WTC11 (cell line): ENCODE measurements around the gene ING5. TPM values are rescaled to one million over a fixed set of nuclear protein-coding genes. Genes with fewer than 3 reads are reported as not detected.
A peak's percentile ranks its signal among the peaks of the same experiment; 100 is the strongest.

Experiments used
- ATAC-seq: fragments of 200-7000 bp; cut with Tn5 transposase; 2 replicates; pipeline ENCODE4 v1.10.0; 2021; ENCODE audit warnings: mild to moderate bottlenecking, moderate library complexity
- CTCF ChIA-PET: fragments of 300-600 bp; sonication (Branson Sonifier 250); formaldehyde crosslinking; loops from one replicate; lab custom pipeline; 2021; ENCODE audit warnings: antibody characterized with exemption; lab: Charles Lee
- POLR2A ChIA-PET: fragments of 350-600 bp; sonication (Branson Sonifier 250); formaldehyde crosslinking; loops from one replicate; lab custom pipeline; 2021; ENCODE audit warnings: antibody characterized with exemption; lab: Charles Lee
- DNase-seq: peaks from one replicate; pipeline ENCODE4 v3.0.0; 2021; ENCODE audit warnings: low spot score
- H3K27ac Mint-ChIP-seq: 2 replicates; pipeline ENCODE4 v1.8.0; 2021; ENCODE audit warnings: mixed read lengths
- H3K27me3 Mint-ChIP-seq: 2 replicates; pipeline ENCODE4 v1.8.0; 2021; ENCODE audit warnings: low read depth, mild to moderate bottlenecking, moderate library complexity, mixed read lengths
- H3K36me3 Mint-ChIP-seq: 2 replicates; pipeline ENCODE4 v1.8.0; 2021; ENCODE audit warnings: mixed read lengths
- H3K4me1 Mint-ChIP-seq: 2 replicates; pipeline ENCODE4 v1.8.0; 2022; ENCODE audit warnings: mixed read lengths
- H3K4me3 Mint-ChIP-seq: 2 replicates; pipeline ENCODE4 v1.8.0; 2021; ENCODE audit warnings: mild to moderate bottlenecking, moderate library complexity, mixed read lengths
- H3K9me3 Mint-ChIP-seq: 2 replicates; pipeline ENCODE4 v1.8.0; 2021; ENCODE audit warnings: mixed read lengths
- ATF2 ChIP-seq: sonication (generic); formaldehyde crosslinking; IDR thresholded peaks from 2 replicates; pipeline ENCODE4 v1.8.1; 2022; ENCODE audit warnings: low read depth, missing genetic modification reagents, borderline replicate concordance
- CREB1 ChIP-seq: sonication (generic); formaldehyde crosslinking; IDR thresholded peaks from 2 replicates; pipeline ENCODE4 v1.8.0; 2023; ENCODE audit warnings: mild to moderate bottlenecking, missing genetic modification reagents
- CTCF ChIP-seq: fragments of 200-600 bp; IDR thresholded peaks from 2 replicates; pipeline ENCODE4 v1.8.0; 2022; ENCODE audit warnings: antibody characterized with exemption
- E2F5 ChIP-seq: sonication (generic); formaldehyde crosslinking; IDR thresholded peaks from 2 replicates; pipeline ENCODE4 v1.8.1; 2022; ENCODE audit warnings: mild to moderate bottlenecking, moderate library complexity, missing genetic modification reagents
- ELF4 ChIP-seq: sonication (generic); formaldehyde crosslinking; IDR thresholded peaks from 2 replicates; pipeline ENCODE4 v1.8.1; 2022; ENCODE audit warnings: low read depth, mild to moderate bottlenecking, moderate library complexity, missing genetic modification reagents
- EMX1 ChIP-seq: fragments of 250-450 bp; sonication (Bioruptor Pico); IDR thresholded peaks from 2 replicates; pipeline ENCODE4 v1.8.0; 2021; ENCODE audit warnings: mild to moderate bottlenecking
- ERG ChIP-seq: fragments of 250-450 bp; sonication (Bioruptor Pico); IDR thresholded peaks from 2 replicates; pipeline ENCODE4 v1.8.0; 2021; ENCODE audit warnings: mild to moderate bottlenecking
- ESRRA ChIP-seq: sonication (generic); formaldehyde crosslinking; IDR thresholded peaks from 2 replicates; pipeline ENCODE4 v1.8.1; 2022; ENCODE audit warnings: mild to moderate bottlenecking, missing genetic modification reagents, borderline replicate concordance
- ETV6 ChIP-seq: sonication (generic); formaldehyde crosslinking; IDR thresholded peaks from 2 replicates; pipeline ENCODE4 v1.8.1; 2022; ENCODE audit warnings: mild to moderate bottlenecking, missing genetic modification reagents
- GABPB1 ChIP-seq: sonication (generic); formaldehyde crosslinking; IDR thresholded peaks from 2 replicates; pipeline ENCODE4 v1.8.1; 2023; ENCODE audit warnings: mild to moderate bottlenecking, missing genetic modification reagents
- GTF2I ChIP-seq: fragments of 250-450 bp; sonication (Bioruptor Pico); conservative IDR thresholded peaks from 2 replicates; pipeline ENCODE4 v1.4.0; 2021; ENCODE audit warnings: mild to moderate bottlenecking
- HMGA2 ChIP-seq: fragments of 250-450 bp; sonication (Bioruptor Pico); IDR thresholded peaks from 2 replicates; pipeline ENCODE4 v1.4.0; 2021; ENCODE audit warnings: mild to moderate bottlenecking, moderate library complexity
- JUN ChIP-seq: sonication (generic); formaldehyde crosslinking; IDR thresholded peaks from 2 replicates; pipeline ENCODE4 v1.8.0; 2023; ENCODE audit warnings: mild to moderate bottlenecking, missing genetic modification reagents
- MXD4 ChIP-seq: fragments of 250-450 bp; sonication (Bioruptor Pico); IDR thresholded peaks from 2 replicates; pipeline ENCODE4 v1.8.0; 2021; ENCODE audit warnings: mild to moderate bottlenecking, moderate library complexity, borderline replicate concordance
- NR1H2 ChIP-seq: sonication (generic); formaldehyde crosslinking; IDR thresholded peaks from 2 replicates; pipeline ENCODE4 v1.9.0; 2021; ENCODE audit warnings: mild to moderate bottlenecking, moderate library complexity, missing genetic modification reagents
- PRDM15 ChIP-seq: sonication (generic); formaldehyde crosslinking; IDR thresholded peaks from 2 replicates; pipeline ENCODE4 v1.8.0; 2022; ENCODE audit warnings: missing genetic modification reagents
- RORB ChIP-seq: fragments of 250-450 bp; sonication (Bioruptor Pico); IDR thresholded peaks from 2 replicates; pipeline ENCODE4 v1.9.0; 2021; ENCODE audit warnings: mild to moderate bottlenecking
- SP1 ChIP-seq: sonication (generic); formaldehyde crosslinking; conservative IDR thresholded peaks from 2 replicates; pipeline ENCODE4 v1.8.1; 2022; ENCODE audit warnings: missing genetic modification reagents
- TCF7 ChIP-seq: sonication (generic); formaldehyde crosslinking; IDR thresholded peaks from 2 replicates; pipeline ENCODE4 v1.8.0; 2022; ENCODE audit warnings: mild to moderate bottlenecking, low read depth, missing genetic modification reagents, moderate library complexity
- ZBTB21 ChIP-seq: sonication (generic); formaldehyde crosslinking; IDR thresholded peaks from 2 replicates; pipeline ENCODE4 v1.8.1; 2023; ENCODE audit warnings: mild to moderate bottlenecking, missing genetic modification reagents, borderline replicate concordance
- ZMAT4 ChIP-seq: fragments of 250-450 bp; sonication (Bioruptor Pico); IDR thresholded peaks from 2 replicates; pipeline ENCODE4 v1.9.0; 2021; ENCODE audit warnings: mild to moderate bottlenecking
- total RNA-seq: library from RNA; stranded (reverse); gene quantifications from 3 replicates; pipeline ENCODE4 v1.2.3, GENCODE V29; 2021

ING5 gene
- total RNA-seq, 1 experiment from 2014 or later, result 43.1 TPM

- ATAC-seq (no peak), DNase-seq (no peak)
- ChIA-PET CTCF (interaction anchor here (1.0 to 1.5 kb wide), 2 partner anchors 9 to 12 kb away, joined by 3 to 4 read pairs; no protein-coding TSS in a partner anchor), POLR2A (no interaction called here)
- TF ChIP-seq GABPB1 (CRISPR knock-in tag), result no peak
- no peak for TF ChIP-seq ZBTB21 (CRISPR knock-in tag)
- TF ChIP-seq PRDM15 (CRISPR knock-in tag), result no peak
- TF ChIP-seq RORB (CRISPR knock-in tag), result no peak
- no peak for TF ChIP-seq CREB1 (CRISPR knock-in tag)
- TF ChIP-seq ETV6, result no peak
- TF ChIP-seq EMX1 (CRISPR knock-in tag), result no peak
- TF ChIP-seq JUN (CRISPR knock-in tag), result no peak
- no peak for TF ChIP-seq GTF2I (CRISPR knock-in tag)
- TF ChIP-seq ELF4, result no peak
- no peak for TF ChIP-seq ESRRA
- no peak for TF ChIP-seq NR1H2 (CRISPR knock-in tag)
- no peaks in the 10 kb centered on the region for H3K27me3 Mint-ChIP-seq
- peaks cover 52% of the 10 kb centered on the region for H3K36me3 Mint-ChIP-seq
- no peaks in the 10 kb centered on the region for H3K4me1 Mint-ChIP-seq
- H3K27ac Mint-ChIP-seq, result no peak overlapping the region
- no peak overlapping the region for H3K4me3 Mint-ChIP-seq
- H3K9me3 Mint-ChIP-seq, result no peaks in the 10 kb centered on the region
These were observed 43.5 kb upstream of the ING5 start for GRCh38 chr2:241658296-241658695.

- DNase-seq (peak; percentile 61), ATAC-seq (peak; percentile 78)
- Mint-ChIP-seq H3K27ac (no peak overlapping the region; the same call in 1 of the 2 replicates), H3K9me3 (no peaks in the 10 kb centered on the region), H3K4me3 (no peak overlapping the region), H3K4me1 (no peaks in the 10 kb centered on the region), H3K36me3 (peaks cover 50% of the 10 kb centered on the region), H3K27me3 (no peaks in the 10 kb centered on the region)
- TF ChIP-seq CTCF (peak; percentile 20; the same call in 1 of the 2 replicates), E2F5 (no peak)
- CTCF ChIA-PET, result interaction anchor here (0.7 to 1.5 kb wide), 8 partner anchors 11 to 72 kb away, joined by 3 to 6 read pairs (median 4); partner anchors contain the start of genes ATG4B, DTYMK and THAP4
- POLR2A ChIA-PET, result interaction anchor here (0.6 to 1.3 kb wide), 2 partner anchors 27 to 28 kb away, joined by 4 to 6 read pairs; partner anchors contain the start of gene DTYMK
These were observed 42.6 kb upstream of the ING5 start for GRCh38 chr2:241659150-241659739.

- DNase-seq (no peak), ATAC-seq (no peak)
- no peaks in the 10 kb centered on the region for H3K9me3 Mint-ChIP-seq
- ChIA-PET POLR2A (no interaction called here), CTCF (no interaction called here)
- no peak overlapping the region for H3K27ac Mint-ChIP-seq
- peaks cover 37% of the 10 kb centered on the region for H3K36me3 Mint-ChIP-seq
- H3K27me3 Mint-ChIP-seq, result no peaks in the 10 kb centered on the region
- H3K4me3 Mint-ChIP-seq, result no peak overlapping the region
- H3K4me1 Mint-ChIP-seq, result no peaks in the 10 kb centered on the region
- TF ChIP-seq ERG, result no peak
- no peak for TF ChIP-seq SP1 (CRISPR knock-in tag)
- no peak for TF ChIP-seq ZMAT4
- no peak for TF ChIP-seq ATF2 (CRISPR knock-in tag)
- TF ChIP-seq MXD4, result no peak
- no peak for TF ChIP-seq HMGA2 (CRISPR knock-in tag)
- TF ChIP-seq TCF7, result no peak
These were observed 41.1 kb upstream of the ING5 start for GRCh38 chr2:241660593-241661213.
